ENCODE data around the gene C19orf44.
"Not testable (repeated sequence)": the region's sequence is repeated elsewhere in the genome, so short reads cannot be mapped to it uniquely, and the experiment has no call there.

Gene C19orf44

DNA sequence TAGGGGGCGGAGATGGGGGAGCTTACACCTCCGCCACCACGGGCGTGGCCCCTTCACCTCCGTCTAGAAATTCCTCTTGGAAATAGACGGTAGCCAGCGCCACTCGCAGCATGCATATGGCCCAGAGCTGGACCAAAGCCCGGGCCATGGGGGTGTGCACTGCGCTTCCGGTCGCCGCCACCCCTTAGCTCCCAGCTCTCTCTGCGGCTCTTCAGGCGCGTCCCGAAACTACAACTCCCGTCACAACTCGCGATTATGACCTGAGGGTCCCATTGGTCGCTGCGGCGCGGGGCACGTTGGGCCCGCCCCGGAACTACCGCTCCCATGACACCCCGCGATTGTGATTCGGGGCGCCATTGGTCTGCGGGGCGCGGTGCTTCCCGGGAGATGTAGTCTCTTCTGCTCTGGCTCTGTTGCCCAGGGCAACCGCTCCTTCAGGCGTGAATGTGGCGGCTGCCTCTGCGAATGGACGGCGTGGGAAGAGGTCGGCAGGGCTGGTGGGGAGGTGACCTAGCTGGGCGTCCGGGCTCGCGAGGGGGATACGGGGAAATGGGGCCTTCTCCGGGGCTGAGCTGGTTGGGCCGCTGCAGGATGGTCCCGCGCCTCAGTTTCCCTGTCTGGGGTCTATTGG, at the start of gene C19orf44, which contains the start of gene CALR3:
Gene C19orf44, plus strand, starts transcription at position 413 of the 631 bp plus-strand sequence. CDS start 4,399 bp downstream, outside the sequence.
Gene CALR3, minus strand, starts transcription at position 186 of the 631 bp plus-strand sequence. Its CDS starts 38 bp downstream, at position 148.
- DNase-seq (ENCODE audit: low spot score), result peak; percentile 97

DNA sequence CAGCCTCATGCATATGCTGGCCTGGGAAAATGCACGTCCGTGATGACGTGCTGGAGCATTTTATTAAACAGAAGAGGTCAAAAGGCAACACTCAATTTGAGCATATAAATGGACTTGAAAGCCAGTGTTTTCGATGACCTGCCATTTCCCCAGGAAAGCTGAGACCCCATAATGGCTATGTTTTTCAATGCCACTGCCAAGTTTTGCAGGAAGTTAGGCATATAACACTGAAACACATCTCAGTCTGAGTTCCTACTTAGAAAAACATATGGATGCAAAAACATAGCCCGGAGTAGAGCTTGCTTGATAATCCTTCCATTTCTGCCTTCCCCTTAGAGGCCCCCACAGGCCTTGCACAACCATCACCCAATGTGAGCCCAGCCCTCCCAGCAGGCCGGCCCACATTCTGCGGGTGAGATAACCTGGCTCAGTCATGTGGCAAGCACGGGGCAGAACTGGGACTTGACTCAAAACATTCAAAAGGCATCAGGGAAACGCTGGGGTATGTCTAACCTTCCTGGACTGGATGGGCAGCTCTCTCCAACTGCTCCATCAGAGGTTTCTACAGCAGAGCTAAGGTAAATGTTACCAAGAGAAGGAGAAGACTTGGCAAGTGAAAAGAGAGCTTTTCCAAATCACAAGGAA, 49.3 kb upstream of the C19orf44 start:
- peak; percentile 87 for DNase-seq (ENCODE audit: low spot score)

DNA sequence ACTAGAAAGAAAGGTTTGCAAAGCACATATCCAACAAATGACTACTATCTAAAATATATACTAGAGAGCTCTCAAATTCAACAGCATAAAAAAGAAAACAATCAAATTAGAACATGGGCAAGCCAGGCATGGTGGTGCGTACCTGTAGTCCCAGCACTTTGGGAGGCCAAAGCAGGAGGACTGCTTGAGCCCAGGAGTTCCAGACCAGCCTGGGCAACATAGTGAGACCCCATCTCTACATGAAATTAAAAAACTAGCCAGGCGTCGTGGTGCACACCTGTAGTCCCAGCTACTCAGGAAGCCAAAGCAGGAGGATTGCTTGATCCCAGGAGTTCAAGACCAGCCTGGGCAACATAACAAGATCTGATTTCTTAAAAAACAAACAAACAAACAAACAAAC, 47.3 kb upstream of the C19orf44 start:
- DNase-seq (ENCODE audit: low spot score), result not testable (repeated sequence)

DNA sequence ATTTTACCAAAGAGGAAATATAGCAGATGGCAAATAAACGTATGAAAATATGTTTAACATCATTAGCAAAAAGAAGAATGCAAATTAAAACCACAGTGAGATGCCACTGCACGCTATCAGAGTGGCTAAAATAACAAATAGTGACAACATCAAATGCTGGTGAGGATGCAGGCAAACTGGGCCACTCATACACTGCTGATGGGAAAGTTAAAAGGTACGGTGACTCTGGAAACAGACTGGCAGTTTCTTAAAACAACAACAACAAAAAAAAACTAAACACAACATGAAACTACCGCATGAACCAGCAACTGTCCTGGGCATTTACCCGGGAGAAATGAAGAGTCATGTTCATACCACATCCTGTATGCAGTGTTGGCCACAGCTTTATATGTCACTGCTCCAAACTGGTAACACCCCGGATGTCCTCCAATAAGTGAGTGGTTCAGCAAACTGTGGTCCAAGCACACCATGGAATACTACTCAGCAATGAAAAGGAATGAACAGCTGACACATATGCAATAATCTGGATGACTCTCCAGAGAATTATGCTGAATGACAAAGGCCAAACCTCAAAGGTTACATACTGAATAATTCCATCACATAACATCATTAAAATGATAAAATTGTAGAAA, 46.7 kb upstream of the C19orf44 start:
- DNase-seq (ENCODE audit: low spot score), result no peak

DNA sequence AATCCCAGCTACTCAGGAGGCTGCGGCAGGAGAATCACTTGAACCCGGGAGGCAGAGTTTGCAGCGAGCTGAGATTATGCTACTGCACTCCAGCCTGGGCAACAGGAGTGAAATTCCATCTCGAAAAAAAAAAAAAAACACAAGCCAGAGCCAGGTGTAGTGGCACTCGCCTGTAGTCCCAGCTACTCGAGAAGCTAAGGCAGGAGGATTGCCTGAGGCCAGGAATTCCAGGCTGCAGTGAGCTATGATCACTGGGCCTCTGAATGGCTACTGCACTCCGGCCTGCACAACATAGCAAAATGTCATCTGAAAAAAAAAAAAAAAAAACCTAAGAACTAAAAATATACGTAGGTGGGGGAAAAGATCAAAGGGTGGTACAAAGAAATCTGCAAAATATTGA, 43.9 kb upstream of the C19orf44 start:
- DNase-seq (ENCODE audit: low spot score), result no peak

DNA sequence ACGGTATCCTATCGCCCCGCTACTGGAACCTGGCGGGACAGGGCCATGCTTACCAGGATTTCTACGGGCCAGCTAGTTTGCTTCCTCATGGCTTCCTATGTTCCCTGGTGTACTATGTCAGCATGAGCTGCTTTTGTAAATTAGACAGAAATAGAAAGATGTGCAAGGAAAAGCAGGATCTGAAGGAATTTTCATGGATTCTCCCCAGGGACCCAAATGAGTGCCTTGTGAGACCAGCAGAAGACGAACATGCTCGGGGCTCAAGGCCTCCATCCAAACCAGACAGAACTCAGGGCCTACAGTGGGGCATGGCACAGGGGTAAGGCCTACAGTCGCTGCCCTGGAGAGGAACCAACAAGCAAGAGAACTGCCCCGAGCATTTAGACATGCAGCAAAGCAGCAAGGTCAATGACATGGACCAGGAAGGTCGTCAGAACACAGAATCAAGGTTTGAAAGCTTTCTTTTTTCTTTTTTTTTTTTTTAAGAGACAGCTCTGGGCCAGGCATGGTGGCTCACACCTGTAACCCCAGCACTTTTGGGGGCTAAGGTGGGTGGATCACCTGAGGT, 41.8 kb upstream of the C19orf44 start:
- DNase-seq (ENCODE audit: low spot score), result no peak

DNA sequence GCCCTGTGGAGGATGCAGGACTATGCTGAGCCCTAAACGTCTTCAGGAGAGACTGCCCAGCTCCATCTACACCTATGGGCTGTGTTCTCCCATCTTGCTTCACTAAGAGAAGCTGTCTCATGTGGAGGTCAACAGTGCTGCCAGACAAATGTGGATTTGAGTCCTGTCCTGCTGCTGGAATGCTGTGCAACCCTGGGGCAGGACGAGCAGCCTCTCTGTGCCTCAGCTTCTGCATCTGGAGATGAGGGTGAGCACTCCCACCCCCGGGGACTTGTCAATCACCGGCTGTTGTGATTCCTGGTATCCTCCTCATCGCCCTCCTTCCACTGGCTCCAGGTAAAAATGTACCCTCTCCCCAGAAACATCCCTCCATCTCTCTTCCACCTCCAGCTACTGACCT, 40.7 kb upstream of the C19orf44 start:
- DNase-seq (ENCODE audit: low spot score), result no peak

DNA sequence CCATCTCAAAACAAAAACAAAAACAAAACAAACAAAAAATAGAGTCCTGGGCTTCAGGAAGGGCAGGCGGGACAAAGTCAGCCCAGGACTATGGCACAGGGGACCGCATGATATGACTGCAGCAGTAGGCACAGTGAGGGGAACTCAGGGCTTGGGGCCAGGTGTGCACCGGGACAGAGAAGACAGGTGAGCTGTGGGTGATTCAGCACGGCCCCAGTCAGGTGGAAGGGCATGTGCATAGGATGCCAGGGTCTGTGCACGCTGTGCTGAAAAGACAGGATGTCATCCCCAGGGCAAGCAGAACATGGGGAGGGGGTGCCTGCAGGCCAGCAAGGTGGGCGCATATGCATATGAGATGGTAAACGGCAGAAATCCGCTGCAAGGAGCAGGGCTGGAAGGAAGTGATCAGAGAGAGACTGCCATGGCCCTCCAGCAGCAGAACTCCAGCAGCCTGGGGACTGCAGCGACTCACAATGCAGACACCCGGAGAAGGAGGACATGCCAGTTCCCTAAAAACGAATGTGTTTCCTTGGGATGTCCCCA, 39.5 kb upstream of the C19orf44 start:
- DNase-seq (ENCODE audit: low spot score), result no peak

DNA sequence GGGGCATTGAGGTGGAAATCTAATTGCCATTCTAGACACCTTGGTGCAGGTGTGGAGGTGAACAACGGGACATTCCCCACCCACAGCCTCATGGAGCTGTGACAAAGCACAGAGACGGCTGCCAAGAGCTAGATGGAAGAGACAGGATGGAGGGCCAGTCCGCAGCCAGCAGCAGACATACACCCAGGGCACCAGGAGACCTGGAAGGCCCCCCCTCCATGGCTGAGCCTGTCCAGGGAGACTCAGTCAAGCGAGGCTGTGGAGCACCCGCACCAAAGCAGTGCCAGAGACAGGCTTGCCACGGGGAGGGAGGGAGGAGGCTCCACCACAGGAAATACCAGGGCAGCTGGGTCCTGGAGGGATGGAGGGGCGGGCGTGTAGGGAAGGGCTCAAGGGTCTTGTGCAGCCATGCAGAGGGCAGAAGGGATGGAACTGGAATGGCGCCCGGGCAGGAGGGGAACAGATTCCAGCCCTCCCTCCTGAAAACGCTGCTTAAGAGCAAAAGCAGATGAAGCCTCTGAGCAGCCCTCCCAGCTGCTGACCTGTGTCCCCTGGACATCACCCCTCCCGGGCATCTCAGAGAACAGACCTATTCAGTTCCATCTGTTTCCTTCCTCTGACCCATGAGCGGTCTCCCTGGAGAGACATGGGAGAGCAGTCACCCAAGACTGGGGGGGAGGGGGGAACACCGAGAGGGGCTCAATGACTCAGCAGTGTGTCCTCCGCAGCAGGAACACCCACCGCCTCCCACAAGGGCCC, 38.8 kb upstream of the C19orf44 start:
- DNase-seq (ENCODE audit: low spot score), result peak; percentile 57

DNA sequence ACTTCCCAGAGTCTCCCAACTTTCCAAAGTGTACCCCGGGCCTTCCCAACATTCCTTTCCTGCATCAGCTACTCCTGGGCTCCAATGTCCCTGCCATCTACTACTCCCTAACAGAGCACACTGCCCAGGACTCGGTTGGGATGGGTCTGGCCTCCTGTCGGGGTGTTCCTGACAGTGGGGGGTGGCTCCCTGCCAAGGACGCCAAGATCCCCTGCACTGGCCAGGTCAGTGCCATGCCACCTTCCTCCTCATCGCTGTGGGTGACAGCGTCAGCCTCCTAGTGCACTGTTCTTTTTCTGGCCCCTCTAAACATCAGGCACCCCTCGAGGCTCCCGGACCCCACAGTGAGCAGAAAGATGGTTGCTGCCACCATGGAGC, 38.3 kb upstream of the C19orf44 start:
- DNase-seq (ENCODE audit: low spot score), result no peak

DNA sequence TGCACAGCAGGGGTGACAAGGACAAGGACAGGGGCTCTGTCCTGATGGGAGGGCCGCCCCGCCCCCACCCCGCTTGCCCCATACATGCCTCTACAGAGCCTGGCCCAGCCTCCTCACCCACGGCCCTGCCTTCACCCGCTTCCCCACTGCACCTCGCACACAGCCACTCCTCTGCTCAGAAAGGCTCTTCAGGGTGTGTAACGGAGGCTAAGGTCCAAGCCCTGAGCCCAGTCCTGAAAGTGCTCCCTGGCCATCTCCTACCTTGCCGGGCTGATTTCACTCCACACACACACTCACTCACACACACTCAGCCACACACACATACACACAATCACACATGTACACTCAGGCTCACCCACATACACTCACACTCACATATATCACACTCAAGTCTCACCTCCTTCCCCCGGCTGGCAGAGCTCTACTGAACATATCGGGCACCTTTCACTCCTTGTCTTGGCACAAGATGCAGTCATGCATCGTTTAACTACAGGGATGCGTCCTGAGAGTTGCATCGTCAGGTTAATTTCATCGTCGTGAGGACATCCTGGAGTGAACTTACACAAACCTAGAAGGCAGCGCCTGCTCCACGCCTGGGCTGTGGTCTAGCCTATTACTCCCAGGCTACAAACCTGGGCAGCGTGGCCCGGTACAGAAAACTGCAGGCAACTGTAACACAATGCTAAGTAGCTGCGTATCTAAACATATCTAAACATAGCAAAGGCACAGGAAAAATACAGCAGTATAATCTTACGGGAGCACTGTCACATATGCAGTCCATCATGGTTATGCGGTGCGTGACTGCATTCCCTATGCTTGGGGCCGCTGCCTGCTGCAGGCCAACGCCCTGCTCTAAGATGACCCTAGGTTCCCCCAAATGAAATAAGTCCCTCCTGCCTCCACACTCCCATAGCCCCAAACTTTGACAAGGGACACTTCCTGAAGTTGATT, 37.5 kb upstream of the C19orf44 start:
- no peak for DNase-seq (ENCODE audit: low spot score)

DNA sequence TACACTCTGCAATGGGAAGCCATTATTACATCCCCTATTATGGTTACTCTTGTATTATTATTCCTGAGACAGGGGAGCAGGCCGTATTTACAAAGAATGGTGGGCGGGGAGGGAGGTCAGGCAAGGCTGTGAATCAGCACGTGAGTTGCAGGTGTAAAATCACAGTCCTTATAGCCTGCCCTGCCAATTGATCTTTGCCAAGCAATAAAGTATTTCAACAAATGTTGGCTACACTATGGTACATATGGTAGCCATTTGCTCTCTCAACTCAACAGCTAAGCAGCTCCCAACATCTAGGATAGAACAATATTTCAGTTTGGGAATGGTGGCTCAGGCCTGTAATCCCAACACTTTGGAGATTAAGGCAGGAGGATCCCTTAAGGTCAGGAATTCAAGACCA, 36.5 kb upstream of the C19orf44 start:
- no peak for DNase-seq (ENCODE audit: low spot score)

DNA sequence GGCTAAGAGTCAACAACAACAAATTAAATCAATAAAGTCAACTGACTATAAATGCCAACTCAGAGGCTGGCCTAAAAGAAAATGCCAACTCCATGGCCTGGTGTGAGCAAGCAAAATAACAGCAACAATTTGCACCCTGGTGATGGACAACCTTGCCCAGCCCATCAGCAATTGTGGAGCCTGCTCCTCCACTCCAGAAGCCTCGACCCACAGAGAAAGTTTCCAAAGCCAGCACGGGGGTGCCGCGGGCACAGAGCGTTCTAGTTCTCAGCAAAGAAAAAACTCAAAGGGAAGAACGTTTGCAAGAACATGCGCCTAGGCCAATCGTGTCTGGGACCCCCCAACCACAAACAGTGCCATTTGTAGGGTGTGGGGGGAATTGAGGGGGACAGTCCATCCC, 35.7 kb upstream of the C19orf44 start:
- DNase-seq (ENCODE audit: low spot score), result no peak

DNA sequence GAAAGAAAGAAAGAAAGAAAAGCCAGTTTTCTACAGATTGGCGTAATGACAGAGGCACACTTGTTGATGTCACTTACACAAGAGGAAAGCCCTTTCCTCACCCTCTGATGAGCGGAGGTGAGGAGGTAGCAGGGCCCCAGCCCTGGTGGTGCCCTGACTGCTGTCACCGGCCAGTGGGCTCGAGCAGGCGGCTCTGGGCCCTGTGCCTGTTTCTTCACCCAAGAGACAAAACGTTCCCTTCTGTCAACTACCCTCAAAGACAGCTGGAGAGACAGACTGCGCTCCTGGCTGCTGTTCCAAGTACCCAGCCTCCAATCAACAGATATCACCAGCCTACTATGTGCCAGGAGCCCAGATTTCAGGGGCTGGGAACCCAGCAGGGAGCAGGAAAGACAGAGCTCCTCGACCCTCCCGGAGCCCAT, 34.6 kb upstream of the C19orf44 start:
- no peak for DNase-seq (ENCODE audit: low spot score)

DNA sequence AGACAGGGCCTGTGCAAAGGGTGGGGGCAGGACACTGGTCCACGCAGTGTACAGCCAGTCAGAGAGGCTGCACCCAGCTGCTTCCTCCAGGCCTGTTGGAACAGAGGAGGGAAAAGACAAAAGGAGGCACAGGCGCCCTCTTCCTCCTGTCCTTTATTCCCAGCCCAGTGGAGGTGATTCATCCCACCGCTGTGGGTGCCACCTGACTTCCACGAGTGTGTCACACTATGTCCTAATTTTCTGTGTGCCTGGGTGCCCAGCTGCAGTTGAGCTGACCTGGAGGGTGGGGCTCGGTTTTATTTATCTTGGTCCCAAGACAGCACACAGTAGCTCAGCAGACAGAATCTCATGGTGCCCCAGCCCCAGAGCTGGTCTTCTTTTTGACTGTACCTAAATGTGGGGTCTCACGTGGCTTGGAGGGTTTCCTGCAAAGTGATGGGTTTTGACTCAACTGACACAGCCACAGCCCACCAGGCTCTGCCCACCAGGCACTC, 33.4 kb upstream of the C19orf44 start:
- no peak for DNase-seq (ENCODE audit: low spot score)

DNA sequence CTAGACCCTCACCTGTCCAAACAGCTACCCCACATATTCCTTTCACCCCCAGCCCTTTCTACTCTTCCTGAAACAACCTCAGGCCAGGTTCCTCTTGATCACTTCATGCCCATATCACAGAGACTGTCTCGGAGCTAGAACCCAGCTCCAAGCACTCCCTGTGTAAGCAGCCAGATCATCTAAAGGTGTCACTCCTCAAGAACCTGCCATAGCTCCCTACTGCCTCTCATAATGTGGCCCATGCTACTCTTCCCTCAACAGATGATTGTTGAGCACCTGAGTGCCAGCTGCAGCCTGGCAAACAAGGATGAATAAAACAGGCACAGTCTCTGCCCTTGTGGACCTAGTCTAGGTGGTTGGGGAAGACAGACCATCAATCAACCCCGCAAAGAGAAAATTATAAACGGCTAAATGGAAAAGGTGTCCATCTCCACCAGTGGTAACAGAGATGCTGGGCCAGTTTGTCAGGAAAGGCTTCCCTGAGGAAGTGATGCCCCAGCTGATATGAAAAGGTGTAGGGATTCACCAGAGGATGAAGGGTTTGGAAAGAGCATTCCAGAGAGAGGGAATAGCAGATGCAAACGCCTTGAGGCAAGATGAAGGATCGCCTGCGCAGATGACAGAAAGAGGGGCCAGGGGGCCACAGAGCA, 32.7 kb upstream of the C19orf44 start:
- DNase-seq (ENCODE audit: low spot score), result no peak

DNA sequence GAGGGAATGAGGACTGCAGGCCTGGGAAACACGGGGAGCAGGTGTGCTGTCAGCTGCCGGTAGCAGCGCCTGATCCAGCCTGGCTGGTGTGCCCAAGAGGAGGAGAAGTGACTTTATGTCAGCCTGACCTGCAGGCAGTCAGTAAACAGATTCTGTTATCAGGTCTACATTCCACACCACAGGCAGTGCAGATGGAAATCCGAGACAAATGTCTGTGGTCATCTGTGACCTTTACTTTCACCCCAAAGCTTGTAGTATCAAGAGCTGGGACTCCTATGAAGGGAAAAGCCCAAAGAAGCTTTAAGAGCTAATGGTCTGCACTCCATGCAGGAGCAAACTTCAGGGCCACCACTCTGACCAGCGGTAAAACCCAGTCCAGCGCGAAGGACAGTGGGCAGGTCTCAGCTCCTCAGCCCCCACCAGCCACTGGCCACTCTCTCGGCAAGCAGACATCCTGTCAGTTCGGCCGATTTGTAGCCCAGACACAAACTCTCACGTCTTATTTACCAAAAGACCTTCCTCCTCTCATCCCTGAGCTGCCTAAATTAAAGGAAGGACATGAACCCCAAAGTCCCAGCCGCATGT, 32.1 kb upstream of the C19orf44 start:
- no peak for DNase-seq (ENCODE audit: low spot score)

DNA sequence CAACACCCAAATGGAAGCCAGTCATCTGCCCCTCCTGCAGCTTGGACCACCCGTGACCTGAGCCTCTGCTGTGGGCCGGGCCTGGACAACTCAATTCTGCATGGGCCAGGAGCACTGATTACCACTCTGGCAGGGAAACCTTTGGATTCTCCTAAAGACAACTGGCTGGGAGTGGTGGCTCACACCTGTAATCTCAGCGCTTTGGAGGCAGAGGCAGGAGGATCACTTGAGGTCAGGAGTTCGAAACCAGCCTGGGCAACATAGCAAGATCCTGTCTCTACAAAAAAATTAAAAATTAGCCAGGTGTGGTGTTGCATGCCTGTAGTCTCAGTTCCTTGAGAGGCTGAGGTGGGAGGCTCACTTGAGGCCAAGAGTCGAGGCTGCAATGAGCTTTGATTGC, 31.0 kb upstream of the C19orf44 start:
- DNase-seq (ENCODE audit: low spot score), result no peak

DNA sequence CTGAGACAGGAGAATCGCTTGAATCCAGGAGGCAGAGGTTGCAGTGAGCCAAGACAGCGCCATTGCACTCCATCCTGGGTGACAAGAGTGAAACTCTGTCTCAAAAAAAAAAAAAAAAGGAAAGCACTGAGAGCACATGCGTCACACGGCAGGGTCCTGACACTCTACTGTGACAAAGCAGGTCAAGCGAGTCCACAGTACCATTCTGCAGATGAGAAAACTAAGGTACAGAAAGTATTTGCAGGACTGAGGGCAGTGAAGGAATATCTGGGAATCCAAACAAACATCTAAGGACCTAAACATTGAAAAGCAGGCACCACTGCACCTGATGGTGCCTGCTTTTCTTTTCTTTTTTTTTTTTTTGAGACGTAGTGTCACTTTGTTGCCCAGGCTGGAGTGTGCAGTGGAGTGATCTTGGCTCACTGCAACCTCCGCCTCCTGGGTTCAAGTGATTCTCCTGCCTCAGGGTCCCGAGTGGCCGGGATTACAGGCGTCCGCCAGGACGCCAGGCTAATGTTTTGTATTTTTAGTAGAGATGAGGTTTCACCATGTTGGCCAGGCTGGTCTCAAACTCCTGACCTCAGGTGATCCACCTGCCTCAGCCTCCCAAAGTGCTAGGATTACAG, 29.3 kb upstream of the C19orf44 start:
- DNase-seq (ENCODE audit: low spot score), result not testable (repeated sequence)

Data from AG08395 (cell line).